HCT116 (cell line): ENCODE results near the gene IGSF3. TPM values are rescaled to one million over a fixed set of nuclear protein-coding genes. Genes with fewer than 3 reads are reported as not detected.

Experiments used
- ATAC-seq: fragments of 200-7000 bp; cut with Tn5 transposase; 2 replicates; pipeline ENCODE4 v1.9.1; 2020; ENCODE audit warnings: mild to moderate bottlenecking, moderate library complexity
- BruUV-seq: library from RNA; stranded (reverse); fragments of 400-500 nt; replicated peaks from 2 replicates; lab custom pipeline; 2021; lab: Mats Ljungman, UMichigan
- CTCF ChIA-PET: fragments of 300-600 bp; sonication (Branson Sonifier 250); formaldehyde crosslinking; loops from one replicate; lab custom pipeline; 2021; ENCODE audit warnings: antibody characterized with exemption; lab: Charles Lee
- POLR2A ChIA-PET: fragments of 300-600, 350-600 bp; sonication (Branson Sonifier 250); formaldehyde crosslinking; loops from one replicate; lab custom pipeline; 2021; ENCODE audit warnings: antibody characterized with exemption; lab: Charles Lee
- RAD21 ChIA-PET, 2 experiments: fragments of 300-600 bp; sonication (Branson Sonifier 250); formaldehyde crosslinking; loops; one replicate each; lab custom pipeline; 2023; ENCODE audit warnings: low total read pairs in 2 of 2; ENCODE audit not compliant: uncharacterized antibody in 2 of 2, unreplicated experiment in 2 of 2, low non-redundant PET in 1 of 2; lab: Charles Lee
- DNase-seq: peaks from one replicate; pipeline ENCODE4 v3.0.0-alpha.2; 2010; ENCODE audit warnings: low read depth, low spot score
- H2AFZ ChIP-seq: fragments of 200-600 bp; shearing (Covaris generic), sonication (generic); 2 replicates; pipeline ENCODE4 v1.6.1; 2017; ENCODE audit warnings: low read depth, mixed run types, mixed read lengths, antibody characterized with exemption, low read length; ENCODE audit not compliant: poor library complexity, severe bottlenecking
- H3K27ac ChIP-seq: 2 replicates; pipeline ENCODE4 v1.5.1; 2012; ENCODE audit warnings: low read depth, low read length
- H3K27me3 ChIP-seq: fragments of 200-600 bp; sonication (generic); 2 replicates; pipeline ENCODE4 v1.6.1; 2016; ENCODE audit warnings: mixed run types, low read length, mixed read lengths; ENCODE audit not compliant: insufficient read depth
- H3K36me3 ChIP-seq, 2 experiments: fragments of 200-500 bp in 1 of 2; fragments of 200-600 bp in 1 of 2; sonication (Bioruptor generic) in 1 of 2; sonication (generic) in 1 of 2; 2 replicates each; pipeline versions ENCODE4 v1.5.1 to v1.6.1; 2014 to 2016; ENCODE audit warnings: low read length in 2 of 2, inconsistent platforms in 1 of 2, mixed read lengths in 1 of 2, mixed run types in 1 of 2; ENCODE audit not compliant: insufficient read depth in 2 of 2, control insufficient read depth in 1 of 2
- H3K4me1 ChIP-seq, 2 experiments: fragments of 200-600 bp in 1 of 2; sonication (generic) in 1 of 2; 2 replicates each; pipeline versions ENCODE4 v1.5.1 to v1.6.1; 2012 to 2017; ENCODE audit warnings: low read length in 2 of 2, inconsistent platforms in 1 of 2, mild to moderate bottlenecking in 1 of 2, mixed read lengths in 1 of 2, mixed run types in 1 of 2, moderate library complexity in 1 of 2; ENCODE audit not compliant: insufficient read depth in 2 of 2, control insufficient read depth in 1 of 2
- H3K4me2 ChIP-seq: fragments of 200-600 bp; sonication (generic); 2 replicates; pipeline ENCODE4 v1.6.1; 2017; ENCODE audit warnings: mixed run types, low read length, mixed read lengths
- H3K4me3 ChIP-seq, 2 experiments: fragments of 200-600 bp in 1 of 2; sonication (generic) in 1 of 2; replicated peaks in 1 of 2; 2 replicates each; pipeline ENCODE4 v1.5.1; 2011 to 2016; ENCODE audit warnings: low read length in 2 of 2, control low read depth in 1 of 2, low read depth in 1 of 2, mild to moderate bottlenecking in 1 of 2, mixed read lengths in 1 of 2, mixed run types in 1 of 2
- H3K79me2 ChIP-seq: fragments of 200-600 bp; sonication (generic); 2 replicates; pipeline ENCODE4 v1.6.1; 2017; ENCODE audit warnings: mild to moderate bottlenecking, mixed run types, low read length, moderate library complexity, mixed read lengths; ENCODE audit not compliant: insufficient read depth
- H3K9ac ChIP-seq: fragments of 200-600 bp; sonication (generic); 2 replicates; pipeline ENCODE4 v1.6.1; 2016; ENCODE audit warnings: low read length, mixed read lengths
- H3K9me2 ChIP-seq: fragments of 200-600 bp; sonication (generic), shearing (Covaris generic); 2 replicates; pipeline ENCODE4 v1.6.1; 2017; ENCODE audit warnings: mixed run types, mild to moderate bottlenecking, moderate library complexity; ENCODE audit not compliant: insufficient read depth
- H3K9me3 ChIP-seq, 2 experiments: fragments of 200-500 bp in 1 of 2; fragments of 200-600 bp in 1 of 2; sonication (Bioruptor generic) in 1 of 2; sonication (generic) in 1 of 2; 2 replicates each; pipeline ENCODE4 v1.6.1; 2014 to 2017; ENCODE audit warnings: low read length in 2 of 2, mixed read lengths in 2 of 2, inconsistent platforms in 1 of 2, low read depth in 1 of 2, mild to moderate bottlenecking in 1 of 2, mixed run types in 1 of 2, moderate library complexity in 1 of 2; ENCODE audit not compliant: control insufficient read depth in 1 of 2, insufficient read depth in 1 of 2
- H4K20me1 ChIP-seq: fragments of 200-600 bp; sonication (generic), shearing (Covaris generic); 2 replicates; pipeline ENCODE4 v1.6.1; 2017; ENCODE audit warnings: mixed run types, mild to moderate bottlenecking, moderate library complexity; ENCODE audit not compliant: insufficient read depth
- ELF1 ChIP-seq: IDR thresholded peaks from 2 replicates; pipeline ENCODE4 v1.6.1; 2012; ENCODE audit warnings: low read depth, borderline replicate concordance
- EZH2 ChIP-seq: fragments of 200-600 bp; sonication (generic); IDR thresholded peaks from 2 replicates; pipeline ENCODE4 v1.6.1; 2017; ENCODE audit warnings: antibody characterized with exemption, mixed run types
- EZH2phosphoT487 ChIP-seq: fragments of 200-600 bp; IDR thresholded peaks from 2 replicates; pipeline ENCODE4 v1.6.1; 2018; ENCODE audit warnings: antibody characterized with exemption, borderline replicate concordance
- FOSL1 ChIP-seq: IDR thresholded peaks from 2 replicates; pipeline ENCODE4 v1.6.1; 2012; ENCODE audit warnings: low read depth
- JUND ChIP-seq: IDR thresholded peaks from 2 replicates; pipeline ENCODE4 v1.6.1; 2012
- POLR2A ChIP-seq: IDR thresholded peaks from 2 replicates; pipeline ENCODE4 v1.7.0; 2011; ENCODE audit warnings: borderline replicate concordance; ENCODE audit not compliant: insufficient read depth, insufficient read length; ENCODE audit errors: extremely low read depth
- RAD21 ChIP-seq: IDR thresholded peaks from 2 replicates; pipeline ENCODE4 v1.6.1; 2012; ENCODE audit warnings: low read depth, mild to moderate bottlenecking
- SP1 ChIP-seq: IDR thresholded peaks from 2 replicates; pipeline ENCODE4 v1.6.1; 2012; ENCODE audit warnings: low read depth
- ZFX ChIP-seq: fragments of 450-650 bp; IDR thresholded peaks from 2 replicates; pipeline ENCODE4 v1.6.1; 2017
- intact Hi-C: fragments of 100-400 bp; cut with micrococcal nuclease; formaldehyde crosslinking; loops from 2 replicates; pipeline ENCODE4 v1.10.0; 2022
- total RNA-seq: library from RNA; stranded (reverse); gene quantifications from one replicate; pipeline ENCODE4 v1.2.1, GENCODE V29; 2021; ENCODE audit not compliant: unreplicated experiment
- TF ChIP-seq, protein P1 (sequence below): IDR thresholded peaks from 2 replicates; pipeline ENCODE4 v1.6.1; 2012; ENCODE audit warnings: low read depth
- TF ChIP-seq, protein P2 (sequence below): IDR thresholded peaks from 2 replicates; pipeline ENCODE4 v1.6.1; 2012

The IGSF3 gene
- total RNA-seq, 1 experiment from 2014 or later = 18.6 TPM

DNA sequence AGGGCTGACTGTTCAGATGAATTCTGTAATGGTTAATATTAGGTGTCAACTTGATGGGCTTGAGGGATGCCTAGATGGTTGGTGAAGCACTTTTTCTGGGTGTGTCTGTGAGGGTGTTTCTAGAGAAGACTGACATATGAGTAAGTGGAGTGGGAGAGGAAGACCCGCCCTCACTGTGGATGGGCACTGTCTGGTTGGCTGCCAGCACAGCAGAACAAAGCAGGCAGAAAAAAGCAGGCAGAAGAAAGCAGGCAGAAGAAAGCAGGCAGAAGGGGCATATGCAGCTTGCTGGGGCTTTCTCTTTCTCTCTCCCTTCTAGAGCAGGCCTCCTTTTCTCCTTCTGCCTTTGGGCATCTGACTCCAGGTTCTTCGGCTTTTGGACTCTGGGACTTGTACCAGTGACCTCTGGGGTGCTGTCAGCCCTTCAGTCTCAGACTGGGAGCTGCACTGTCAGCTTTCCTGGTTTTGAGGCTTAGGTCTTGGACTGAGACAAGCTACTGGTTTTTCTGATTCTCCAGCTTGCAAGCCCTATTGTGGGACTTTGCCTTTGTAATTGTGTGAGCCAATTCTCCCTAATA lies 43.8 kb upstream of the IGSF3 start:
- no peaks in the 10 kb centered on the region for H3K36me3 ChIP-seq
- H3K4me3 ChIP-seq = no peak overlapping the region
- RAD21 ChIA-PET = no interaction called here
- POLR2A ChIA-PET = no interaction called here
- H3K27me3 ChIP-seq = no peaks in the 10 kb centered on the region
- H3K4me1 ChIP-seq = no peaks in the 10 kb centered on the region
- no TSS peak for BruUV-seq
- no peaks in the 10 kb centered on the region for H3K9me2 ChIP-seq
- H3K4me2 ChIP-seq = no peak overlapping the region
- ATAC-seq (peak; percentile 79), DNase-seq (no peak)
- TF ChIP-seq ELF1 (no peak), POLR2A (no peak), FOSL1 (no peak), ZFX (no peak), RAD21 (no peak), EZH2 (no peak), SP1 (no peak), JUND (no peak), EZH2phosphoT487 (no peak)
- TF ChIP-seq, protein P1, sequence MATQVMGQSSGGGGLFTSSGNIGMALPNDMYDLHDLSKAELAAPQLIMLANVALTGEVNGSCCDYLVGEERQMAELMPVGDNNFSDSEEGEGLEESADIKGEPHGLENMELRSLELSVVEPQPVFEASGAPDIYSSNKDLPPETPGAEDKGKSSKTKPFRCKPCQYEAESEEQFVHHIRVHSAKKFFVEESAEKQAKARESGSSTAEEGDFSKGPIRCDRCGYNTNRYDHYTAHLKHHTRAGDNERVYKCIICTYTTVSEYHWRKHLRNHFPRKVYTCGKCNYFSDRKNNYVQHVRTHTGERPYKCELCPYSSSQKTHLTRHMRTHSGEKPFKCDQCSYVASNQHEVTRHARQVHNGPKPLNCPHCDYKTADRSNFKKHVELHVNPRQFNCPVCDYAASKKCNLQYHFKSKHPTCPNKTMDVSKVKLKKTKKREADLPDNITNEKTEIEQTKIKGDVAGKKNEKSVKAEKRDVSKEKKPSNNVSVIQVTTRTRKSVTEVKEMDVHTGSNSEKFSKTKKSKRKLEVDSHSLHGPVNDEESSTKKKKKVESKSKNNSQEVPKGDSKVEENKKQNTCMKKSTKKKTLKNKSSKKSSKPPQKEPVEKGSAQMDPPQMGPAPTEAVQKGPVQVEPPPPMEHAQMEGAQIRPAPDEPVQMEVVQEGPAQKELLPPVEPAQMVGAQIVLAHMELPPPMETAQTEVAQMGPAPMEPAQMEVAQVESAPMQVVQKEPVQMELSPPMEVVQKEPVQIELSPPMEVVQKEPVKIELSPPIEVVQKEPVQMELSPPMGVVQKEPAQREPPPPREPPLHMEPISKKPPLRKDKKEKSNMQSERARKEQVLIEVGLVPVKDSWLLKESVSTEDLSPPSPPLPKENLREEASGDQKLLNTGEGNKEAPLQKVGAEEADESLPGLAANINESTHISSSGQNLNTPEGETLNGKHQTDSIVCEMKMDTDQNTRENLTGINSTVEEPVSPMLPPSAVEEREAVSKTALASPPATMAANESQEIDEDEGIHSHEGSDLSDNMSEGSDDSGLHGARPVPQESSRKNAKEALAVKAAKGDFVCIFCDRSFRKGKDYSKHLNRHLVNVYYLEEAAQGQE = no peak
- TF ChIP-seq, protein P2, sequence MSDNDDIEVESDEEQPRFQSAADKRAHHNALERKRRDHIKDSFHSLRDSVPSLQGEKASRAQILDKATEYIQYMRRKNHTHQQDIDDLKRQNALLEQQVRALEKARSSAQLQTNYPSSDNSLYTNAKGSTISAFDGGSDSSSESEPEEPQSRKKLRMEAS = no peak
- CTCF ChIA-PET = no interaction called here
- H4K20me1 ChIP-seq = no peaks in the 10 kb centered on the region
- no peak overlapping the region for H3K9ac ChIP-seq
- no peaks in the 10 kb centered on the region for H3K9me3 ChIP-seq
- no peak overlapping the region for H3K27ac ChIP-seq
- no peaks in the 10 kb centered on the region for H3K79me2 ChIP-seq
- intact Hi-C loops = no loop called here
- H2AFZ ChIP-seq = no peak overlapping the region
